H1 (cell line): Measurements from ENCODE around the gene TCEAL6. TPM values are rescaled to one million over a fixed set of nuclear protein-coding genes. Genes with fewer than 3 reads are reported as not detected.

Experiments used
- CTCF ChIA-PET: fragments of 300-600 bp; sonication (Branson Sonifier 250); formaldehyde crosslinking; loops from one replicate; lab custom pipeline; 2021; ENCODE audit not compliant: partially characterized antibody; lab: Charles Lee
- POLR2A ChIA-PET: fragments of 300-600 bp; sonication (Branson Sonifier 250); formaldehyde crosslinking; loops from one replicate; lab custom pipeline; 2021; ENCODE audit warnings: inconsistent platforms; ENCODE audit not compliant: partially characterized antibody; lab: Charles Lee
- DNase-seq, 2 experiments: peaks; one replicate each; pipeline versions ENCODE4 v3.0.0 to v3.0.0-alpha.2; 2010 to 2022; ENCODE audit warnings: low spot score in 2 of 2, low read depth in 1 of 2, mixed read lengths in 1 of 2
- FAIRE-seq: peaks from 2 replicates; lab custom pipeline; 2011; peaks lifted over from hg19 to GRCh38; lab: Jason Lieb, UNC
- H2AFZ ChIP-seq: 2 replicates; pipeline ENCODE4 v1.8.1; 2012; ENCODE audit warnings: low read length, inconsistent platforms
- H2AK5ac ChIP-seq: 2 replicates; pipeline ENCODE4 v1.6.1; 2013; ENCODE audit warnings: low read depth, low read length
- H2BK120ac ChIP-seq: replicated peaks from 2 replicates; pipeline ENCODE3; 2013; ENCODE audit warnings: low read depth, low read length, inconsistent platforms
- H2BK12ac ChIP-seq: 2 replicates; pipeline ENCODE4 v1.6.1; 2013; ENCODE audit warnings: low read depth, low read length
- H2BK15ac ChIP-seq: 2 replicates; pipeline ENCODE4 v1.6.1; 2013; ENCODE audit warnings: low read length
- H2BK20ac ChIP-seq: 2 replicates; pipeline ENCODE4 v1.6.1; 2013; ENCODE audit warnings: low read length
- H2BK5ac ChIP-seq: 2 replicates; pipeline ENCODE4 v1.6.1; 2013; ENCODE audit warnings: low read depth, low read length
- H3K14ac ChIP-seq: 2 replicates; pipeline ENCODE4 v1.6.1; 2013; ENCODE audit warnings: inconsistent platforms; ENCODE audit not compliant: insufficient read length
- H3K18ac ChIP-seq: 2 replicates; pipeline ENCODE4 v1.6.1; 2013; ENCODE audit warnings: low read length; ENCODE audit errors: extremely low read depth
- H3K23ac ChIP-seq: 2 replicates; pipeline ENCODE4 v1.6.1; 2013; ENCODE audit warnings: inconsistent platforms; ENCODE audit not compliant: insufficient read length
- H3K23me2 ChIP-seq: 2 replicates; pipeline ENCODE4 v1.6.1; 2013; ENCODE audit warnings: low read depth, low read length
- H3K27ac ChIP-seq: 2 replicates; pipeline ENCODE4 v1.6.1; 2011; ENCODE audit warnings: low read depth, low read length, inconsistent platforms
- H3K27me3 ChIP-seq, 4 experiments: replicated peaks in 1 of 4; 1 replicate in 1 of 4; 2 replicates in 3 of 4; pipeline versions ENCODE4 v1.6.1 to v1.8.1; 2011 to 2013; ENCODE audit warnings: low read length in 3 of 4, mild to moderate bottlenecking in 3 of 4, inconsistent platforms in 2 of 4, mixed read lengths in 2 of 4, moderate library complexity in 1 of 4; ENCODE audit not compliant: control insufficient read depth in 3 of 4, insufficient read depth in 3 of 4; ENCODE audit errors: extremely low read depth in 1 of 4
- H3K36me3 ChIP-seq, 4 experiments: 2 replicates each; pipeline versions ENCODE4 v1.6.1 to v1.8.1; 2011 to 2013; ENCODE audit warnings: mild to moderate bottlenecking in 4 of 4, low read length in 3 of 4, moderate library complexity in 2 of 4, control low read depth in 1 of 4, inconsistent platforms in 1 of 4; ENCODE audit not compliant: insufficient read depth in 4 of 4, control insufficient read depth in 2 of 4
- H3K4ac ChIP-seq: replicated peaks from 2 replicates; pipeline ENCODE3; 2013; ENCODE audit warnings: low read length, low read depth, mixed read lengths, inconsistent platforms; ENCODE audit not compliant: insufficient read length
- H3K4me1 ChIP-seq, 4 experiments: replicated peaks in 1 of 4; 1 replicate in 1 of 4; 2 replicates in 3 of 4; pipeline versions ENCODE4 v1.6.1 to v1.8.1; 2011 to 2013; ENCODE audit warnings: low read length in 3 of 4, inconsistent platforms in 2 of 4, mixed read lengths in 1 of 4; ENCODE audit not compliant: insufficient read depth in 4 of 4, control insufficient read depth in 3 of 4
- H3K4me2 ChIP-seq, 2 experiments: 2 replicates each; pipeline versions ENCODE4 v1.6.1 to v1.8.1; 2011 to 2013; ENCODE audit warnings: low read depth in 2 of 2, low read length in 2 of 2, control low read depth in 1 of 2, inconsistent platforms in 1 of 2, mild to moderate bottlenecking in 1 of 2; ENCODE audit not compliant: insufficient read depth in 1 of 2
- H3K4me3 ChIP-seq, 4 experiments: fragments of 200-600, 300-600 bp in 1 of 4; sonication (generic), shearing (Covaris generic), sonication (Bioruptor Twin) in 1 of 4; 2 replicates each; pipeline versions ENCODE4 v1.5.1 to v1.8.1; 2011 to 2016; ENCODE audit warnings: low read length in 4 of 4, low read depth in 3 of 4, control low read depth in 2 of 4, inconsistent platforms in 2 of 4, mild to moderate bottlenecking in 2 of 4, mixed read lengths in 1 of 4, moderate library complexity in 1 of 4; ENCODE audit not compliant: insufficient read depth in 2 of 4; ENCODE audit errors: extremely low read depth in 1 of 4
- H3K56ac ChIP-seq: replicated peaks from 2 replicates; pipeline ENCODE3; 2013; ENCODE audit warnings: low read depth, mild to moderate bottlenecking, mixed read lengths, low read length, inconsistent platforms; ENCODE audit not compliant: insufficient read length
- H3K79me1 ChIP-seq: 2 replicates; pipeline ENCODE4 v1.6.1; 2013; ENCODE audit warnings: low read depth, low read length, control low read depth
- H3K79me2 ChIP-seq, 2 experiments: 2 replicates each; pipeline versions ENCODE4 v1.6.1 to v1.8.1; 2012 to 2013; ENCODE audit warnings: low read length in 2 of 2, mild to moderate bottlenecking in 2 of 2, inconsistent platforms in 1 of 2; ENCODE audit not compliant: insufficient read depth in 2 of 2, control insufficient read depth in 1 of 2
- H3K9ac ChIP-seq, 4 experiments: replicated peaks in 1 of 4; 1 replicate in 1 of 4; 2 replicates in 3 of 4; pipeline versions ENCODE4 v1.6.1 to v1.8.1; 2011 to 2013; ENCODE audit warnings: low read depth in 3 of 4, low read length in 3 of 4, control low read depth in 2 of 4, mild to moderate bottlenecking in 2 of 4, moderate library complexity in 2 of 4, inconsistent platforms in 1 of 4; ENCODE audit errors: extremely low read depth in 1 of 4
- H3K9me3 ChIP-seq, 2 experiments: 2 replicates each; pipeline versions ENCODE4 v1.6.1 to v1.8.1; 2012 to 2013; ENCODE audit warnings: mild to moderate bottlenecking in 2 of 2, moderate library complexity in 2 of 2, control low read depth in 1 of 2, inconsistent platforms in 1 of 2, low read depth in 1 of 2, low read length in 1 of 2, mixed read lengths in 1 of 2; ENCODE audit not compliant: insufficient read depth in 2 of 2
- H4K20me1 ChIP-seq, 2 experiments: replicated peaks in 1 of 2; 2 replicates each; pipeline versions ENCODE3 to v1.8.1; 2011 to 2013; ENCODE audit warnings: inconsistent platforms in 2 of 2, low read length in 2 of 2, mild to moderate bottlenecking in 1 of 2; ENCODE audit not compliant: insufficient read depth in 2 of 2, control insufficient read depth in 1 of 2
- H4K5ac ChIP-seq: 2 replicates; pipeline ENCODE4 v1.6.1; 2013; ENCODE audit warnings: low read length, low read depth, mixed read lengths, inconsistent platforms; ENCODE audit not compliant: insufficient read length
- H4K8ac ChIP-seq: 2 replicates; pipeline ENCODE4 v1.8.0; 2013; ENCODE audit warnings: mild to moderate bottlenecking, moderate library complexity, low read length, inconsistent platforms; ENCODE audit not compliant: insufficient read depth; ENCODE audit errors: extremely low read depth
- H4K91ac ChIP-seq: replicated peaks from 2 replicates; pipeline ENCODE3; 2013; ENCODE audit warnings: low read length, mixed read lengths, inconsistent platforms; ENCODE audit not compliant: insufficient read length
- EZH2 ChIP-seq: fragments of 200-600 bp; sonication (generic); IDR thresholded peaks from 2 replicates; pipeline ENCODE4 v1.7.1; 2012; ENCODE audit warnings: low read depth, mild to moderate bottlenecking, moderate library complexity, low read length, inconsistent platforms; ENCODE audit not compliant: severe bottlenecking
- SP1 ChIP-seq: IDR thresholded peaks from 2 replicates; pipeline ENCODE4 v1.6.1; 2011; ENCODE audit warnings: low read depth, low read length
- YY1 ChIP-seq: IDR thresholded peaks from 2 replicates; pipeline ENCODE4 v1.6.1; 2011; ENCODE audit warnings: low read depth, mild to moderate bottlenecking, low read length
- WGBS, 2 experiments: shearing (Covaris generic) in 1 of 2; methylation state at CpG; one replicate each; pipeline versions ENCODE4 v1.1.6 to v1.1.7; 2013 to 2015; ENCODE audit warnings: low lambda C conversion rate in 2 of 2, mixed read lengths in 2 of 2, inconsistent platforms in 1 of 2, low coverage in 1 of 2, missing lambda C conversion rate in 1 of 2; ENCODE audit not compliant: insufficient replicate concordance in 2 of 2, insufficient coverage in 1 of 2, insufficient read length in 1 of 2; ENCODE audit errors: extremely low coverage in 1 of 2, missing lambda C conversion rate in 1 of 2; 5-methylcytosine and 5-hydroxymethylcytosine counted together
- polyA plus RNA-seq, 7 experiments: library from polyadenylated mRNA; depleted of rRNA in 3 of 7; stranded (reverse) in 5 of 7; unstranded in 2 of 7; fragments of >200 nt in 5 of 7; fragments of 200-250 nt in 2 of 7; gene quantifications; 1 replicate in 5 of 7; 2 replicates in 1 of 7; 4 replicates in 1 of 7; pipeline versions ENCODE4 v1.2.1 to v1.2.3, GENCODE V29; 2011 to 2013; ENCODE audit warnings: missing spikeins in 2 of 7, mixed read lengths in 2 of 7
- total RNA-seq: library from RNA; stranded (reverse); fragmentation: NEBNext Ultra II Directional; extraction: Animal tissue kit (Norgen Biotek cat#: 25700); gene quantifications from 2 replicates; pipeline ENCODE4 v1.2.1, GENCODE V29; 2021

The TCEAL6 gene
- total and polyA plus RNA-seq, 2 of the 8 experiments (the other 6 are each of a cell fraction or from before 2014, with no cell fraction given): not detected

GRCh38 chrX:102129473-102129872 lies 12.8 kb downstream of the TCEAL6 start:
- FAIRE-seq (no peak), DNase-seq (no peak)
- Histone ChIP-seq H3K9ac (no peak overlapping the region), H2AK5ac (no peak overlapping the region), H3K36me3 (no peaks in the 10 kb centered on the region), H3K18ac (no peak overlapping the region), H2BK12ac (no peak overlapping the region), H3K4me2 (no peak overlapping the region), H4K20me1 (no peaks in the 10 kb centered on the region), H3K9me3 (peaks cover 10 to 27% of the 10 kb centered on the region in 2 experiments; a peak in 3 of 4 replicates), H4K8ac (no peak overlapping the region), H3K23ac (no peak overlapping the region), H3K27me3 (no peaks in the 10 kb centered on the region), H2BK15ac (no peak overlapping the region), H3K27ac (no peak overlapping the region), H3K14ac (no peak overlapping the region), H2BK20ac (no peak overlapping the region), H4K91ac (no peak overlapping the region), H4K5ac (no peak overlapping the region), H3K79me1 (no peaks in the 10 kb centered on the region), H3K4ac (no peak overlapping the region), H3K4me1 (peaks cover 0 to 3% (median 0%) of the 10 kb centered on the region in 4 experiments; a peak in 1 of 7 replicates), H2BK120ac (no peak overlapping the region), H3K79me2 (no peaks in the 10 kb centered on the region), H3K23me2 (peaks cover 5% of the 10 kb centered on the region; the same call in 1 of the 2 replicates), H3K56ac (no peak overlapping the region), H2AFZ (no peak overlapping the region), H2BK5ac (no peak overlapping the region), H3K4me3 (no peak overlapping the region)
- 80% methylated on average over 1 of the region's 1 CpG; no CpG with 5 or more reads in 1 of the 2 experiments for WGBS, 2 experiments
- ChIA-PET POLR2A (no interaction called here), CTCF (interaction anchor here (1.5 to 1.7 kb wide), 2 partner anchors 13 to 365 kb away, joined by 3 to 4 read pairs; no protein-coding TSS in a partner anchor)
- TF ChIP-seq EZH2 (no peak), YY1 (no peak), SP1 (no peak)
